Gastrocnemius medialis (tissue), 4 donors: ENCODE results near the gene GOLGB1. TPM values are rescaled to one million over a fixed set of nuclear protein-coding genes. Genes with fewer than 3 reads are reported as not detected.

Experiments used
- ATAC-seq, 2 donors: fragments of 150-250 bp; one replicate each; pipeline ENCODE4 v1.9.1; 2016
- DNase-seq, 2 donors: peaks; one replicate each; pipeline ENCODE4 v3.0.0-alpha.2; 2019
- H3K27ac ChIP-seq, 4 donors: fragments of 200-600 bp; sonication (generic); 1 replicate in 1 of 4; 2 replicates in 3 of 4; pipeline ENCODE4 v1.5.1; 2016 to 2018; ENCODE audit warnings: mild to moderate bottlenecking in 2 of 4, moderate library complexity in 1 of 4
- H3K27me3 ChIP-seq, 3 donors: fragments of 200-600 bp; sonication (generic) in 2 of 3; 1 replicate in 1 of 3; 2 replicates in 2 of 3; pipeline versions ENCODE4 v1.5.1 to v1.6.0; 2016 to 2019; ENCODE audit warnings: mild to moderate bottlenecking in 1 of 3, moderate library complexity in 1 of 3
- H3K36me3 ChIP-seq, 2 donors: fragments of 200-600 bp; sonication (generic) in 1 of 2; one replicate each; pipeline ENCODE4 v1.5.1; 2017 to 2018
- H3K4me1 ChIP-seq, 2 donors: fragments of 200-600 bp; sonication (generic) in 1 of 2; one replicate each; pipeline ENCODE4 v1.5.1; 2016 to 2017; ENCODE audit warnings: mild to moderate bottlenecking in 2 of 2
- H3K4me3 ChIP-seq, 4 donors: fragments of 200-600 bp; sonication (generic) in 3 of 4; 1 replicate in 1 of 4; 2 replicates in 3 of 4; pipeline ENCODE4 v1.5.1; 2016 to 2019; ENCODE audit warnings: mild to moderate bottlenecking in 2 of 4
- H3K9me3 ChIP-seq, 3 donors: fragments of 200-600 bp; sonication (generic) in 2 of 3; 1 replicate in 1 of 3; 2 replicates in 2 of 3; pipeline ENCODE4 v1.5.1; 2016 to 2019
- CTCF ChIP-seq, 5 experiments: fragments of 450-650 bp in 3 of 5; fragments of 200-600 bp in 2 of 5; sonication (generic) in 2 of 5; IDR thresholded peaks in 4 of 5; conservative IDR thresholded peaks in 1 of 5; 1 replicate in 4 of 5; 2 replicates in 1 of 5; pipeline ENCODE4 v1.5.1; 2016 to 2019; ENCODE audit warnings: antibody characterized with exemption in 5 of 5, mild to moderate bottlenecking in 3 of 5, moderate library complexity in 3 of 5
- POLR2A ChIP-seq, 2 donors: fragments of 450-650 bp; IDR thresholded peaks; one replicate each; pipeline ENCODE4 v1.6.1; 2017; ENCODE audit warnings: antibody characterized with exemption in 2 of 2, mild to moderate bottlenecking in 2 of 2, moderate library complexity in 2 of 2
- in situ Hi-C, 4 donors: fragments of 200-750 bp; cut with MboI; loops; one replicate each; pipeline versions ENCODE4 v1.15.0 to v1.8.0; 2017; ENCODE audit warnings: low sequenced_read_pairs in 4 of 4
- intact Hi-C: fragments of 100-400 bp; cut with DNase I; formaldehyde crosslinking; loops from one replicate; pipeline ENCODE4 v1.15.1; 2023; ENCODE audit warnings: low total_unique reads
- total RNA-seq, 4 donors: library from RNA; depleted of rRNA; stranded (reverse); fragments of >200 nt; gene quantifications; one replicate each; pipeline versions ENCODE4 v1.1.0 to v1.2.3, GENCODE V29; 2016

GOLGB1 gene
- total RNA-seq, 4 donors from 2014 or later = 18.1 to 31.6 (median 26.7) TPM

- in situ Hi-C loops = loop anchor here in 1 of 4 donors (25.0 kb wide), 1 partner anchor 89 kb away; no protein-coding TSS in a partner anchor
- intact Hi-C loops = no loop called here
- H3K27me3 ChIP-seq = no peaks in the 10 kb centered on the region
- H3K9me3 ChIP-seq = no peaks in the 10 kb centered on the region
- no peaks in the 10 kb centered on the region for H3K4me1 ChIP-seq
- peaks cover 0 to 93% of the 10 kb centered on the region in 2 donors for H3K36me3 ChIP-seq
- DNase-seq = no peak
- H3K27ac ChIP-seq = no peak overlapping the region
- no peak for ATAC-seq
- TF ChIP-seq POLR2A (IDR thresholded peaks at IDR 0.05) (no peak), CTCF (IDR thresholded peaks at IDR 0.05 in 4 of 5, conservative IDR thresholded peaks at IDR 0.05 in 1 of 5) (no peak)
- H3K4me3 ChIP-seq = no peak overlapping the region
These were observed 26.1 kb downstream of the GOLGB1 start for GRCh38 chr3:121723485-121723884.

- in situ Hi-C loops (loop anchor here in 1 of 4 donors (25.0 kb wide), 1 partner anchor 90 kb away; no protein-coding TSS in a partner anchor), intact Hi-C loops (no loop called here)
- no peak for TF ChIP-seq POLR2A (IDR thresholded peaks at IDR 0.05)
- TF ChIP-seq CTCF (IDR thresholded peaks at IDR 0.05 in 4 of 5, conservative IDR thresholded peaks at IDR 0.05 in 1 of 5) = no peak
- DNase-seq (no peak), ATAC-seq (no peak)
- Histone ChIP-seq H3K27me3 (no peaks in the 10 kb centered on the region), H3K27ac (no peak overlapping the region), H3K36me3 (peaks cover 0 to 93% of the 10 kb centered on the region in 2 donors), H3K4me1 (no peaks in the 10 kb centered on the region), H3K9me3 (no peaks in the 10 kb centered on the region), H3K4me3 (no peak overlapping the region)
These were observed 27.1 kb downstream of the GOLGB1 start for GRCh38 chr3:121722411-121722810.

- intact Hi-C loops = no loop called here
- Histone ChIP-seq H3K27me3 (no peaks in the 10 kb centered on the region), H3K9me3 (no peaks in the 10 kb centered on the region), H3K4me1 (no peaks in the 10 kb centered on the region), H3K36me3 (peaks cover 3 to 92% of the 10 kb centered on the region in 2 donors), H3K27ac (no peak overlapping the region), H3K4me3 (no peak overlapping the region)
- ATAC-seq = no peak
- DNase-seq = no peak
- in situ Hi-C loops = loop anchor here in 1 of 4 donors (25.0 kb wide), 1 partner anchor 92 kb away; no protein-coding TSS in a partner anchor
- TF ChIP-seq CTCF (IDR thresholded peaks at IDR 0.05 in 4 of 5, conservative IDR thresholded peaks at IDR 0.05 in 1 of 5) = no peak
These were observed 29.4 kb downstream of the GOLGB1 start for GRCh38 chr3:121720163-121720562.

GRCh38 chr3:121719423-121719822 is 30.1 kb downstream of the GOLGB1 start:
- Histone ChIP-seq H3K27ac (no peak overlapping the region), H3K27me3 (no peaks in the 10 kb centered on the region), H3K9me3 (no peaks in the 10 kb centered on the region), H3K36me3 (peaks cover 3 to 91% of the 10 kb centered on the region in 2 donors), H3K4me1 (no peaks in the 10 kb centered on the region), H3K4me3 (no peak overlapping the region)
- TF ChIP-seq CTCF (IDR thresholded peaks at IDR 0.05 in 4 of 5, conservative IDR thresholded peaks at IDR 0.05 in 1 of 5) = no peak
- no peak for TF ChIP-seq POLR2A (IDR thresholded peaks at IDR 0.05)
- DNase-seq = no peak
- in situ Hi-C loops = loop anchor here in 1 of 4 donors (25.0 kb wide), 1 partner anchor 93 kb away; no protein-coding TSS in a partner anchor
- intact Hi-C loops = no loop called here
- ATAC-seq = no peak
